Endothelial cell of umbilical vein (primary cell): ENCODE data around the gene MBD3L1.

ENCODE experiments used
- CTCF ChIP-seq, 2 donors: IDR thresholded peaks; 1 replicate in 1 of 2; 2 replicates in 1 of 2; pipeline ENCODE4 v1.5.1; 2011; ENCODE audit warnings: low read length in 2 of 2, mild to moderate bottlenecking in 2 of 2, moderate library complexity in 2 of 2, control low read depth in 1 of 2, inconsistent platforms in 1 of 2, low read depth in 1 of 2; ENCODE audit not compliant: insufficient read depth in 1 of 2; ENCODE audit errors: extremely low read depth in 1 of 2
- EZH2 ChIP-seq: IDR thresholded peaks from 2 replicates; pipeline ENCODE4 v1.6.1; 2012; ENCODE audit warnings: borderline replicate concordance, low read depth, mild to moderate bottlenecking, moderate library complexity, low read length, inconsistent platforms; ENCODE audit not compliant: severe bottlenecking
- POLR2A ChIP-seq: IDR thresholded peaks from 2 replicates; pipeline ENCODE4 v1.6.1; 2012; ENCODE audit warnings: low read depth, mild to moderate bottlenecking, control low read depth, low read length

GRCh38 chr19:8832132-8833021 is at the start of gene MBD3L1, which contains the start of gene ZNF558:
- TF ChIP-seq CTCF (IDR thresholded peaks at IDR 0.05; ENCODE audit: extremely low read depth in 1 of 2, insufficient read depth in 1 of 2, low read depth in 1 of 2, low read length in 2 of 2) = no peak
- no peak for TF ChIP-seq POLR2A
- no peak for TF ChIP-seq EZH2
